ENCODE data around the gene CTXND2. TPM values are rescaled to one million over a fixed set of nuclear protein-coding genes. Genes with fewer than 3 reads are reported as not detected.
"Not testable (repeated sequence)": the region's sequence is repeated elsewhere in the genome, so short reads cannot be mapped to it uniquely, and the experiment has no call there.

The CTXND2 gene
- total RNA-seq, 1 experiment from 2014 or later, result not detected

GRCh38 chr1:150890033-150890416 is 3.1 kb downstream of the CTXND2 start:
- no peak for DNase-seq (ENCODE audit: low read depth)

DNA sequence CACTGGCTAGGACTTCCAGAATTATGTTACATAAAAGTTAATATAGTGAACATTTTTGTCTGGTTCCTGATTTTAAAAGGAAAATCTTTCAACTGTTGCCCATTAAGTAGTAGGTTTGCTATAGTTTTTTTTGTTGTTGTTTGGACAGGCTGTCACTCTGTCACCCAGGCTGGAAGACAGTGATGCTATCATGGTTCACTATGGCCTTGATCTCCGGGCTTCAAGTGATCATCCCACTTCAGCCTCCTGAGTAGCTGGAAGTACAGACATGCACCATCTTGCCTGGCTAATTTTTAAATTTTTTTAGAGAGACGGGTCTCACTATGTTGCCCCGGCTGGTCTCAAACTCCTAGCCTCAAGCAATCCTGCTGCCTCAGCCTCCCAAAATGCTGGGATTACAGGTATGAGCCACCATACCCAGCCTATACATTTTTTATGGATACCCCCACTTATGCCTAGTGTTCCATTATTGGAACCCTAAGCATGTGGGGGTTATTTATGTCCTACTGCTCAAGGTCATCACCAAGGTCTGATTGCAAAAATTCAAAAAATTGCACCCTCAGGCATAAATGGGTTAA is 6.5 kb downstream of the CTXND2 start:
- DNase-seq (ENCODE audit: low read depth), result no peak

DNA sequence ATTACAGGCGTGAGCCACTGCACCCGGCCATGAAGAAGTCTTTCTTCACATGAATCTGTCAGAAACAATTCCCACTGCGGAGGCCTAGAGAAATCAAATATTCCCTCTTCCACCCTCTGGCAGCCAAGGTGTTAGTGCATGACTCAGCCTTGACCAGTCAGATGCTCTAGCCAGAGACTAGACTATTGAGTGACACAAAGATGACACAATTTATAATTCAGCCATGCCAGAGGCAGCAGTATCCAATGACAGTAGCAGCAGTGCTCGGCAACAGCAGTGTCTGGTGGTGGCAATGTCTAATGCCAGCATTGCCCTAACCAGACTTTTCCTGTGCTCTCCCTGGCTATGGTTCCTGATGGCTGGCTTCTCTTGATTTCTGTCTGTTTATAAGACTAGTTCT is 8.7 kb downstream of the CTXND2 start:
- peak; percentile 73 for DNase-seq (ENCODE audit: low read depth)

DNA sequence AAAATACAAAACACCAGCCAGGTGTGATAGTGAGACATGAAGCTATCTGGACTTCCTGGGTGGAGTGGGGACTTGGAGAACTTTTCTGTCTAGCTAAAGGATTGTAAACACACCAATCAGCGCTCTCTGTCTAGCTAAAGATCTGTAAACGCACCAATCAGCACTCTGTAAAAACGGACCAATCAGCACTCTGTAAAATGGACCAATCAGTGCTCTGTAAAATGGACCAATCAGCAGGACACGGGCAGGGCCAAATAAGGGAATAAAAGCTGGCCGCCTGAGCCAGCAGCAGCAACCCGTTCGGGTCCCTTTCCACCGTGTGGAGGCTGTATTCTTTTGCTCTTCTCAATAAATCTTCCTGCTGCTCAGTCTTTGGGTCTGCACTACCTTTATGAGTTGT is 12.9 kb downstream of the CTXND2 start:
- not testable (repeated sequence) for DNase-seq (ENCODE audit: low read depth)

- DNase-seq (ENCODE audit: low read depth), result no peak
Measured at GRCh38 chr1:150902346-150902745, 15.4 kb downstream of the CTXND2 start.

- DNase-seq (ENCODE audit: low read depth), result no peak
Measured at GRCh38 chr1:150902751-150903150, 15.8 kb downstream of the CTXND2 start.

- DNase-seq (ENCODE audit: low read depth), result no peak
Measured at GRCh38 chr1:150905301-150905700, 18.4 kb downstream of the CTXND2 start.

GRCh38 chr1:150906329-150906728 is 19.4 kb downstream of the CTXND2 start:
- DNase-seq (ENCODE audit: low read depth), result no peak

DNA sequence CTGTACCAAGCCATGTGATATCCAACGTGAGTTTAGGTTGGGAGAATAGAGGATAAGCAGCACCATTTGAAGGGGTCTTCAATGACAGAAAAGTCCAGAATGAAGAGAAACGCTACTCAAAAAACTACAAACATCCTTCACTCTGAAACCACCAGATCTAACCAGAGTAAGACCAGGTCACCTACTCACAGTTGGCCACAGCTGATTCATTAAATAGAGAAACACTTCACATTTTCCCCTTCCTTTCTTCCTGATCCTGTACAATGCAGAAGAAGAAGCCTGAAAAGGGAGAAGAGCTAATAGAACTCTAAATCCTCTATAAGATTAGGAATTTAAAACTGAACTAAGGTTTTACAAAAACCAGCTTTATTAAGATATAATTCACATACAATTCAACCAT is 19.9 kb downstream of the CTXND2 start:
- DNase-seq (ENCODE audit: low read depth), result no peak

DNA sequence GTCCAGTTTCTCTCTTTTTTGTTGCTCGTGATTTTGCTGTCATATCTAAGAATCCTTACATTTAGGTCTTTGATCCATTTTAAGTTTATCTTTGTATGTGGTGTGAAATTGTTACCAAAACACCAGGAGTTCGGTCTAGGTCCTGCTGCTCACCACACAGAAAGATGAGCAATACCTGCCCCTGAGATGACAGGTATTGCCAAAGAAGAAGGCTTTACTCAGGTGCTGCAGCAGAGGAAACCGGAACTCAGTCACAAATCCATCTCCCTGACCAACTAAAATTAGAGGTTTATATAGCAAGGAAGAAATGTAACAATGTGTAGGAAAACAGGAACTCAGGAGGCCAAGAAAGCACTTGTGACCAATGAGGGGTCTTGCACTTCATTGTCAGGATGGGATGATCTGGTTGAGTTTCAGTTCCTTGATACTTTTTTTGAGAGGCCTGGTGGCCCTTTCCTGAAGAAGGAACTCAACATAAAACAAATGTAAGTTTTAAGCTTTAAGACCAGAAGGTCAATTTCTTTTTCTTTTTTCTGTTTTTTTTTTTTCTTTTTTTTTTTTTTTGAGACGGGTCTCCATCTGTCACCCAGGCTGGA is 22.7 kb downstream of the CTXND2 start:
- no peak for DNase-seq (ENCODE audit: low read depth)

DNA sequence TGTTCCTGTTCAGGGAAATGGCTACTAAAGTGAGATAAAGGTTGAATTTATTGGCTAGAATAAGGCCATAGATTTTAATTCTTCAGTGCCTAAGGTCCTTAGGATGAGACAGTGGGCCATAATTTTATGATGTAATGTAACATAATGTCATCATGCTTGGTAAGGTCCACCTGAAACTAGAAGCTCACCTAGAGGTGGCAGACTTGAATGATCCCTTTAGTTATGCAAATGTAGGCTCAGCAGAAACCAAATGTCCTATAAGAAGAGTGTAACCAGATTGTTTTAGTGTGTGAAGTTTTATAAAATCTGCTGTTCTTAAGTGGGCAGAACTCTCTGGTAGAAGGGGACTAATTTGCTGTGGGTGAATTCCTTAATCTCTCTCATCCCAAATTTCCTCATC is 25.7 kb downstream of the CTXND2 start:
- no peak for DNase-seq (ENCODE audit: low read depth)

- DNase-seq (ENCODE audit: low read depth), result no peak
Measured at GRCh38 chr1:150917387-150917786, 30.5 kb downstream of the CTXND2 start.

GRCh38 chr1:150922519-150922975 is 35.6 kb downstream of the CTXND2 start:
- peak; percentile 81 for DNase-seq (ENCODE audit: low read depth)

- no peak for DNase-seq (ENCODE audit: low read depth)
Measured at GRCh38 chr1:150925080-150925479, 38.1 kb downstream of the CTXND2 start.

DNA sequence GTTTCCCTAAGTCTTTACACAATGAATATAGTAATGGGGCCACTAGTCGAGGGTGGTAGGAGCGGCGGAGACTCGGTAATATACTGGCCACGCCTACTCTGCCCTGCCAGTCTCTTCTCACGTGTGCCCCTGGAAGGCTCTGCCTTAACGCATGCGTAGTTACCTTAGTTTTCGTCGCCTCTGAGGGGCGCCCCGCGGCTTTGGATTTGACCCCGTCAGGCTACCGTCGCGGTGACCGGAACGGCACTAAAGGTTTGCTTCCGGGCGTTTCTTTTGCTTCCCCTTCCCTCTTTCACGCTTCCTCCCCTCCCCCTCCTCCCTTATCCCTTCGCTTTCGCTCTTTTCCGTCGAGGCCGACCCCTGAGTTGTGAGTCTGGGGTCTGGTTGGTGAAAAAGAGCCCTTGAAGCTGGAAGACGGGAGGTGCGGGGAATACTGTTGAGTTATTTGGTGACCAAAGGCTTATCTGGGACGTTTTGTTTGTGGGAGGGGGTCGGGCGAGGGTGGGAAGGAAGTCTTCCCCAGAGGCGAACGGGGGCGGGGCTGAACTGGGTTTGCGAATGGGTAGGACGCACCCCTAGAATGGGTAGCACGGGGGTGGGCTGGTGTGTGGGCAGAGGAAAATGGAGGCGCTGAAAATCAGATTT is 39.3 kb downstream of the CTXND2 start, which contains the start of gene SETDB1:
Gene SETDB1, plus strand, starts transcription at position 267 of the 645 bp plus-strand sequence. CDS start 1,352 bp downstream, outside the sequence.
- DNase-seq (ENCODE audit: low read depth), result peak; percentile 95

DNA sequence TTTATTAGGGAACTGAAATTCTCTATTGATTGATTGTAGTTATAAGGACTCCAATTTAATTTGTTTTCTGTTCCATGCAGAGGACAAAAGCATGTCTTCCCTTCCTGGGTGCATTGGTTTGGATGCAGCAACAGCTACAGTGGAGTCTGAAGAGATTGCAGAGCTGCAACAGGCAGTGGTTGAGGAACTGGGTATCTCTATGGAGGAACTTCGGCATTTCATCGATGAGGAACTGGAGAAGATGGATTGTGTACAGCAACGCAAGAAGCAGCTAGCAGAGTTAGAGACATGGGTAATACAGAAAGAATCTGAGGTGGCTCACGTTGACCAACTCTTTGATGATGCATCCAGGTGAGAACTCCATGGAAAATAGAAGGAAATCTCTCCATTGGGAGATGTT is 40.7 kb downstream of the CTXND2 start:
- no peak for DNase-seq (ENCODE audit: low read depth)

GRCh38 chr1:150928286-150928685 is 41.4 kb downstream of the CTXND2 start:
- DNase-seq (ENCODE audit: low read depth), result no peak

DNA sequence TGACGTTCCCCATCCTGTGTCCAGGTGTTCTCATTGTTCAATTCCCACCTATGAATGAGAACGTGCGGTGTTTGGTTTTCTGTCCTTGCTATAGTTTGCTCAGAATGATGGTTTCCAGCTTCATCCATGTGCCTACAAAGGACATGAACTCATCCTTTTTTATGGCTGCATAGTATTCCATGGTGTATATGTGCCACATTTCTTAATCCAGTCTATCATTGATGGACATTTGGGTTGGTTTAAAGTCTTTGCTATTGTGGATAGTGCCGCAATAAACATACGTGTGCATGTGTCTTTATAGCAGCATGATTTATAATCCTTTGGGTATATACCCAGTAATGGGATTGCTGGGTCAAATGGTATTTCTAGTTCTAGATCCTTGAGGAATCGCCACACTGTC is 41.8 kb downstream of the CTXND2 start:
- not testable (repeated sequence) for DNase-seq (ENCODE audit: low read depth)

DNA sequence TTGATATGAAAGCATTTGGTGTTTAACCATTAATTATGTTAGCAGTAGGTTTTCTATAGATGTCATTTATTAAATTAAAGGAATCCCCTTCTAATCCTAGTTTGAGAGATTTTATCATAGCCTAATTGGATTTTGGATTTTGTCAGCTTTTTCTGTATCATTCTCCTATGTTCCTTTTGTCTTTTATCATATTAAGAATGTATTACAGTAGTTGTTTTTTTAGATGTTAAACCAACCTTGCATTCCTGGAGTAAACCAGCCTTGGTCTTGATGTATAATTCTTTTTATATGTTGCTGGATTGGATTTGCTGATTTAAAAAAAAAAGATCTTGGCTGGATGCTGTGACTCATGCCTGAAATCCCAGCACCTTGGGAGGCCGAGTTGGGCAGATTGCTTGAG is 44.8 kb downstream of the CTXND2 start:
- peak; percentile 24 for DNase-seq (ENCODE audit: low read depth)

GRCh38 chr1:150944856-150945255 is 57.9 kb downstream of the CTXND2 start:
- no peak for DNase-seq (ENCODE audit: low read depth)

DNA sequence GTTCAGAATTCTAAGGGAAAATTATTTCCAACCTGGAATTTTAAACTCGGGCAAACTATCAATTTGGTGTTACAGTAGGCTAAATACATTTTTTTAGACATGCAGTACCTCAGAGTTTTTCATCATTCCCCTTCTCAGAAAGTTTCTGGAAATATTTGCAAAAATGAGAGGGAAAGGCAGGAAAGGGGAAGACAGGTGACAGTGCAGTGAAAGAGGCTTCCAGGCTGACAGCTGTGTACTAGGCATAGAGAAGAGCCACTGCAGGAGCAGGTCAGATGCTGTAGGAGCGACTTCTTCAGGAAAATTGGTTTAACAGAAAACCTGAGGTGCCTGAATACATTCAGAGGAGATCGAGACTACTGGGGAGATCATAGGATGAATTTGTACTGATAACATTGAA is 67.8 kb downstream of the CTXND2 start:
- DNase-seq (ENCODE audit: low read depth), result no peak

GRCh38 chr1:150955280-150955679 is 68.3 kb downstream of the CTXND2 start:
- no peak for DNase-seq (ENCODE audit: low read depth)

DNA sequence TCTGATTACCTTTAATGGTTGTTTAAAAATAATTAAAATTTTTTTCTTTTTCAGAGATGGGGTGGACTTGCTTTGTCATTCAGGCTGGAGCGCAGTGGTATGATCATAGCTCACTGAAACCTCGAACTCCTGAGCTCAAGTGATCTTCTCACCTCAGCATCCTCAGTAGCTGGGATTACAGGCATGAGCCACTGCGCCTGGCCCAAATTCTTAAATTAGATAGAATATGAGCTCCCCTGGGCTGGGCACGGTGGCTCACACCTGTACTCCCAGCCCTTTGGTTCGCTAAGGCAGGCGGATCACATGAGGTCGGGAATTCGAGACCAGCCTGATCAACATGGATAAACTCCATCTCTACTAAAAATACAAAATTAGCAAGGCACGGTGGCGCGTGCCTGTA is 70.7 kb downstream of the CTXND2 start:
- DNase-seq (ENCODE audit: low read depth), result no peak
